GM12878 (cell line): ENCODE measurements around the gene CWC25. TPM values are rescaled to one million over a fixed set of nuclear protein-coding genes. Genes with fewer than 3 reads are reported as not detected.

ENCODE experiments used
- CREB1 ChIP-seq: IDR thresholded peaks from 2 replicates; pipeline ENCODE4 v1.6.1; 2012; ENCODE audit warnings: low read depth, mild to moderate bottlenecking, inconsistent platforms
- IKZF1 ChIP-seq: fragments of 450-650 bp; conservative IDR thresholded peaks from 2 replicates; pipeline ENCODE4 v1.6.1; 2017; ENCODE audit warnings: antibody characterized with exemption, mild to moderate bottlenecking
- IKZF2 ChIP-seq, 2 experiments: fragments of 450-650 bp; IDR thresholded peaks; 2 replicates each; pipeline ENCODE4 v1.6.1; 2017; ENCODE audit warnings: mild to moderate bottlenecking in 2 of 2, moderate library complexity in 2 of 2
- KLF5 ChIP-seq: fragments of 450-650 bp; IDR thresholded peaks from 2 replicates; pipeline ENCODE4 v1.6.1; 2014; ENCODE audit warnings: mild to moderate bottlenecking; ENCODE audit not compliant: partially characterized antibody
- NFXL1 ChIP-seq: fragments of 450-650 bp; IDR thresholded peaks from 2 replicates; pipeline ENCODE4 v1.6.1; 2017; ENCODE audit warnings: antibody characterized with exemption, mild to moderate bottlenecking, borderline replicate concordance
- RAD21 ChIP-seq: IDR thresholded peaks from 2 replicates; pipeline ENCODE4 v1.6.1; 2011; ENCODE audit warnings: mild to moderate bottlenecking, low read depth, low read length, moderate library complexity; ENCODE audit not compliant: insufficient read depth
- SMAD5 ChIP-seq: IDR thresholded peaks from 2 replicates; pipeline ENCODE4 v1.6.1; 2016; ENCODE audit warnings: antibody characterized with exemption, low read depth
- SMC3 ChIP-seq: IDR thresholded peaks from 2 replicates; pipeline ENCODE4 v1.6.1; 2011; ENCODE audit warnings: low read length, improper control_type of control experiment, borderline replicate concordance
- TCF12 ChIP-seq: IDR thresholded peaks from 2 replicates; pipeline ENCODE4 v1.6.1; 2011; ENCODE audit warnings: low read depth, mild to moderate bottlenecking, low read length
- YBX1 ChIP-seq: fragments of 450-650 bp; IDR thresholded peaks from 2 replicates; pipeline ENCODE4 v1.6.1; 2016; ENCODE audit warnings: antibody characterized with exemption
- ZNF274 ChIP-seq: IDR thresholded peaks from one replicate; pipeline ENCODE4 v1.8.0; 2011; ENCODE audit not compliant: insufficient read length, insufficient read depth
- ZSCAN29 ChIP-seq: fragments of 450-650 bp; IDR thresholded peaks from 2 replicates; pipeline ENCODE4 v1.6.1; 2017; ENCODE audit warnings: mild to moderate bottlenecking, moderate library complexity
- ZZZ3 ChIP-seq: IDR thresholded peaks from 2 replicates; pipeline ENCODE4 v1.6.1; 2011; ENCODE audit warnings: low read depth; ENCODE audit not compliant: control insufficient read depth, insufficient read length
- polyA plus RNA-seq, 11 experiments: library from polyadenylated mRNA; depleted of rRNA in 4 of 11; unstranded in 6 of 11; stranded (reverse) in 5 of 11; fragments of >200 nt; fragmentation: Nextera tagmentation in 4 of 11; fragmentation: Illumina TruSeq in 1 of 11; extraction: Ambion mirVana in 4 of 11; extraction: Trizol in 1 of 11; gene quantifications; 1 replicate in 1 of 11; 2 replicates in 10 of 11; pipeline versions ENCODE4 v1.2.1 to v1.2.3, GENCODE V29; 2011 to 2016; ENCODE audit warnings: inconsistent platforms in 2 of 11, missing spikeins in 2 of 11, low read depth in 1 of 11
- total RNA-seq, 4 experiments: library from RNA; depleted of rRNA in 3 of 4; stranded (reverse); fragments of >200 nt in 3 of 4; fragmentation: Illumina TruSeq in 1 of 4; extraction: Trizol in 1 of 4; gene quantifications; 2 replicates each; pipeline versions ENCODE4 v1.2.1 to v1.2.3, GENCODE V29; 2013 to 2021
- TF ChIP-seq, protein P1 (sequence below): fragments of 150-350 bp; IDR thresholded peaks from 2 replicates; pipeline ENCODE4 v1.6.1; 2016; ENCODE audit warnings: low read depth, low read length
- TF ChIP-seq, protein P2 (sequence below): IDR thresholded peaks from 2 replicates; pipeline ENCODE4 v1.6.1; 2012; ENCODE audit warnings: low read depth, low read length, improper control_type of control experiment
- TF ChIP-seq, protein P3 (sequence below): fragments of 450-650 bp; formaldehyde crosslinking; IDR thresholded peaks from 2 replicates; pipeline ENCODE4 v1.4.0; 2020; ENCODE audit warnings: mild to moderate bottlenecking, moderate library complexity
- TF ChIP-seq, protein P4 (sequence below): IDR thresholded peaks from 2 replicates; pipeline ENCODE4 v1.6.1; 2011; ENCODE audit warnings: low read depth, low read length, improper control_type of control experiment, borderline replicate concordance
- TF ChIP-seq, protein P5 (sequence below): fragments of 450-650 bp; IDR thresholded peaks from 2 replicates; pipeline ENCODE4 v1.6.1; 2018; ENCODE audit warnings: borderline replicate concordance, mild to moderate bottlenecking; ENCODE audit not compliant: partially characterized antibody

Gene CWC25
- total and polyA plus RNA-seq, 10 of the 15 experiments (the other 5 are each of a cell fraction or from before 2014, with no cell fraction given), result 14.7 to 29.7 (median 22.9) TPM

DNA sequence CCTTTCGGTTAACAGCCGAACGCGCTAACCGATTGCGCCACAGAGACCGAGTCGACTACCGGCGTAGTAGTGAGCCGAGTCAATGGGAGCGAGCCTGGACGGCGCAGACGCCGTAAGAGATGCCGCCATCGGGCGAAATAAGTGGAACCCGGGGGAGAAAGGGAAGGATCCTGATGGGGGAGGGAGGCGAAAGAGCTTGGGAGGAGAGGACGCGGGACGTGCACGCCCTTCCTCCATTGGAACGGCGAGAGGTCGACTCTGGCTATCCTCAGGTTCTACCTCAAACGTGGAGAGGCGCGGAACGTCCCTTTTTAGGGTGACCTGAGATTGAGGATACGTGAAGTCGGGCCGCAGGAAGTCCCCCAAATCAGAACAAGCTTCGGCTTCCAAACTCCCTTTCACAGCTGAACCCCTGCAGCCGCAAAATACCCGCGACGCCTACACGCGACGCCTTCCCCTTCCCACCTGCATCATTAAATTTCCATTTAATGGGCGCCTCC is 73.3 kb downstream of the CWC25 start (continued):
- 0 out of 2 replicates have a peak, but pooled peaks have one; percentile 10 for TF ChIP-seq TCF12
- peak; percentile 66 for TF ChIP-seq CREB1
- TF ChIP-seq YBX1, result no peak
- TF ChIP-seq, protein P1, sequence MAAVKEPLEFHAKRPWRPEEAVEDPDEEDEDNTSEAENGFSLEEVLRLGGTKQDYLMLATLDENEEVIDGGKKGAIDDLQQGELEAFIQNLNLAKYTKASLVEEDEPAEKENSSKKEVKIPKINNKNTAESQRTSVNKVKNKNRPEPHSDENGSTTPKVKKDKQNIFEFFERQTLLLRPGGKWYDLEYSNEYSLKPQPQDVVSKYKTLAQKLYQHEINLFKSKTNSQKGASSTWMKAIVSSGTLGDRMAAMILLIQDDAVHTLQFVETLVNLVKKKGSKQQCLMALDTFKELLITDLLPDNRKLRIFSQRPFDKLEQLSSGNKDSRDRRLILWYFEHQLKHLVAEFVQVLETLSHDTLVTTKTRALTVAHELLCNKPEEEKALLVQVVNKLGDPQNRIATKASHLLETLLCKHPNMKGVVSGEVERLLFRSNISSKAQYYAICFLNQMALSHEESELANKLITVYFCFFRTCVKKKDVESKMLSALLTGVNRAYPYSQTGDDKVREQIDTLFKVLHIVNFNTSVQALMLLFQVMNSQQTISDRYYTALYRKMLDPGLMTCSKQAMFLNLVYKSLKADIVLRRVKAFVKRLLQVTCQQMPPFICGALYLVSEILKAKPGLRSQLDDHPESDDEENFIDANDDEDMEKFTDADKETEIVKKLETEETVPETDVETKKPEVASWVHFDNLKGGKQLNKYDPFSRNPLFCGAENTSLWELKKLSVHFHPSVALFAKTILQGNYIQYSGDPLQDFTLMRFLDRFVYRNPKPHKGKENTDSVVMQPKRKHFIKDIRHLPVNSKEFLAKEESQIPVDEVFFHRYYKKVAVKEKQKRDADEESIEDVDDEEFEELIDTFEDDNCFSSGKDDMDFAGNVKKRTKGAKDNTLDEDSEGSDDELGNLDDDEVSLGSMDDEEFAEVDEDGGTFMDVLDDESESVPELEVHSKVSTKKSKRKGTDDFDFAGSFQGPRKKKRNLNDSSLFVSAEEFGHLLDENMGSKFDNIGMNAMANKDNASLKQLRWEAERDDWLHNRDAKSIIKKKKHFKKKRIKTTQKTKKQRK, result no peak
- TF ChIP-seq, protein P2, sequence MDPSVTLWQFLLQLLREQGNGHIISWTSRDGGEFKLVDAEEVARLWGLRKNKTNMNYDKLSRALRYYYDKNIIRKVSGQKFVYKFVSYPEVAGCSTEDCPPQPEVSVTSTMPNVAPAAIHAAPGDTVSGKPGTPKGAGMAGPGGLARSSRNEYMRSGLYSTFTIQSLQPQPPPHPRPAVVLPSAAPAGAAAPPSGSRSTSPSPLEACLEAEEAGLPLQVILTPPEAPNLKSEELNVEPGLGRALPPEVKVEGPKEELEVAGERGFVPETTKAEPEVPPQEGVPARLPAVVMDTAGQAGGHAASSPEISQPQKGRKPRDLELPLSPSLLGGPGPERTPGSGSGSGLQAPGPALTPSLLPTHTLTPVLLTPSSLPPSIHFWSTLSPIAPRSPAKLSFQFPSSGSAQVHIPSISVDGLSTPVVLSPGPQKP, result no peak
- TF ChIP-seq, protein P3, sequence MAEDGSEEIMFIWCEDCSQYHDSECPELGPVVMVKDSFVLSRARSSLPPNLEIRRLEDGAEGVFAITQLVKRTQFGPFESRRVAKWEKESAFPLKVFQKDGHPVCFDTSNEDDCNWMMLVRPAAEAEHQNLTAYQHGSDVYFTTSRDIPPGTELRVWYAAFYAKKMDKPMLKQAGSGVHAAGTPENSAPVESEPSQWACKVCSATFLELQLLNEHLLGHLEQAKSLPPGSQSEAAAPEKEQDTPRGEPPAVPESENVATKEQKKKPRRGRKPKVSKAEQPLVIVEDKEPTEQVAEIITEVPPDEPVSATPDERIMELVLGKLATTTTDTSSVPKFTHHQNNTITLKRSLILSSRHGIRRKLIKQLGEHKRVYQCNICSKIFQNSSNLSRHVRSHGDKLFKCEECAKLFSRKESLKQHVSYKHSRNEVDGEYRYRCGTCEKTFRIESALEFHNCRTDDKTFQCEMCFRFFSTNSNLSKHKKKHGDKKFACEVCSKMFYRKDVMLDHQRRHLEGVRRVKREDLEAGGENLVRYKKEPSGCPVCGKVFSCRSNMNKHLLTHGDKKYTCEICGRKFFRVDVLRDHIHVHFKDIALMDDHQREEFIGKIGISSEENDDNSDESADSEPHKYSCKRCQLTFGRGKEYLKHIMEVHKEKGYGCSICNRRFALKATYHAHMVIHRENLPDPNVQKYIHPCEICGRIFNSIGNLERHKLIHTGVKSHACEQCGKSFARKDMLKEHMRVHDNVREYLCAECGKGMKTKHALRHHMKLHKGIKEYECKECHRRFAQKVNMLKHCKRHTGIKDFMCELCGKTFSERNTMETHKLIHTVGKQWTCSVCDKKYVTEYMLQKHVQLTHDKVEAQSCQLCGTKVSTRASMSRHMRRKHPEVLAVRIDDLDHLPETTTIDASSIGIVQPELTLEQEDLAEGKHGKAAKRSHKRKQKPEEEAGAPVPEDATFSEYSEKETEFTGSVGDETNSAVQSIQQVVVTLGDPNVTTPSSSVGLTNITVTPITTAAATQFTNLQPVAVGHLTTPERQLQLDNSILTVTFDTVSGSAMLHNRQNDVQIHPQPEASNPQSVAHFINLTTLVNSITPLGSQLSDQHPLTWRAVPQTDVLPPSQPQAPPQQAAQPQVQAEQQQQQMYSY, result no peak
- TF ChIP-seq SMC3, result no peak
- TF ChIP-seq SMAD5, result no peak
- TF ChIP-seq, protein P4, sequence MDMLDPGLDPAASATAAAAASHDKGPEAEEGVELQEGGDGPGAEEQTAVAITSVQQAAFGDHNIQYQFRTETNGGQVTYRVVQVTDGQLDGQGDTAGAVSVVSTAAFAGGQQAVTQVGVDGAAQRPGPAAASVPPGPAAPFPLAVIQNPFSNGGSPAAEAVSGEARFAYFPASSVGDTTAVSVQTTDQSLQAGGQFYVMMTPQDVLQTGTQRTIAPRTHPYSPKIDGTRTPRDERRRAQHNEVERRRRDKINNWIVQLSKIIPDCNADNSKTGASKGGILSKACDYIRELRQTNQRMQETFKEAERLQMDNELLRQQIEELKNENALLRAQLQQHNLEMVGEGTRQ, result no peak
- no peak for TF ChIP-seq KLF5
- TF ChIP-seq, protein P5, sequence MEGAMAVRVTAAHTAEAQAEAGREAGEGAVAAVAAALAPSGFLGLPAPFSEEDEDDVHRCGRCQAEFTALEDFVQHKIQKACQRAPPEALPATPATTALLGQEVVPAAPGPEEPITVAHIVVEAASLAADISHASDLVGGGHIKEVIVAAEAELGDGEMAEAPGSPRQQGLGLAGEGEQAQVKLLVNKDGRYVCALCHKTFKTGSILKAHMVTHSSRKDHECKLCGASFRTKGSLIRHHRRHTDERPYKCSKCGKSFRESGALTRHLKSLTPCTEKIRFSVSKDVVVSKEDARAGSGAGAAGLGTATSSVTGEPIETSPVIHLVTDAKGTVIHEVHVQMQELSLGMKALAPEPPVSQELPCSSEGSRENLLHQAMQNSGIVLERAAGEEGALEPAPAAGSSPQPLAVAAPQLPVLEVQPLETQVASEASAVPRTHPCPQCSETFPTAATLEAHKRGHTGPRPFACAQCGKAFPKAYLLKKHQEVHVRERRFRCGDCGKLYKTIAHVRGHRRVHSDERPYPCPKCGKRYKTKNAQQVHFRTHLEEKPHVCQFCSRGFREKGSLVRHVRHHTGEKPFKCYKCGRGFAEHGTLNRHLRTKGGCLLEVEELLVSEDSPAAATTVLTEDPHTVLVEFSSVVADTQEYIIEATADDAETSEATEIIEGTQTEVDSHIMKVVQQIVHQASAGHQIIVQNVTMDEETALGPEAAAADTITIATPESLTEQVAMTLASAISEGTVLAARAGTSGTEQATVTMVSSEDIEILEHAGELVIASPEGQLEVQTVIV, result no peak
- TF ChIP-seq IKZF2 (IDR thresholded peaks at IDR 0.05), result peak in 1 of 2 experiments; percentile 60; a peak in 3 of 4 replicates
- no peak; the same call in none of the 2 replicates for TF ChIP-seq IKZF1
- no peak for TF ChIP-seq ZNF274
- TF ChIP-seq ZZZ3, result no peak
- TF ChIP-seq ZSCAN29, result peak; percentile 75; the same call in 1 of the 2 replicates
- TF ChIP-seq RAD21, result no peak
- TF ChIP-seq NFXL1, result no peak
